ENCODE data around the gene MAP1B.
"Not testable (repeated sequence)": the region's sequence is repeated elsewhere in the genome, so short reads cannot be mapped to it uniquely, and the experiment has no call there.

MAP1B gene

DNA sequence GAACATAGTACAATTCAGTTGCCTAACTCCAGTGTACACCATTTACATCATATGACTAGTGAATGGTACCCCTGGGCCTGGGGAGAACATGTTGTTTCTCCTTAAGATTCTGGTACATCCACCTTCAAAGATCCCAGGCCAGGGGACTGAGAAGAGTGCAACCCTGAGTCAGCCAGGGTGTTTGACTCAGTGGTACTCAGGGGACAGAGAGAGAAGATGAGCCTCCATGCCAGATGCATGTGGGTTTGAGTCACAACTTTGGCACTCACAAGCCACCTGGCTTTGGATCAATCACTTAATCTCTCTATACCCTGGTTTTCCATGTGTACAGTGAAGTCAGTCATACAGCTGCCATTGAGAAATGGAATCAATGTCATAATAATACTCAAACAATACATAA lies 53.7 kb downstream of the MAP1B start:
- DNase-seq (ENCODE audit: low read depth in 2 of 2): no peak

DNA sequence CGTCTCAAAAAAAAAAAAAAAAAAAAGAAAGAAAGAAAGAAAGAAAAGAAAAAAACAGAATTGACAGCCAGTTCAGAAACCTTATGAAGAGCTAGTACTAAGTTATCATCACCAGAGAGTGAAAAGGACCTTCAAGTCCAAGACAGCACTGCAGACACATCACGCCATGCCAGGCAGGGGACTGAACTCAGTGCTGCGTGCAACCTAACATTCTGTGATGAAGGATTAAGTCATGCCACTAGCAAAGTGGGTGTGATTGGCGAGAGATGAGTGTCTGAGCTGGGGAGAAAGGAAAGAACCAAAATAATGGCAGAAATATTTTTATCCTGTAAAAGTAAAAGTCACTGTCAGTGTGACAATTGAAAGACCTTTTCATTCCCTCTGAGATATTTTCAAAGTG lies 54.7 kb downstream of the MAP1B start:
- no peak for DNase-seq (ENCODE audit: low read depth in 2 of 2)

DNA sequence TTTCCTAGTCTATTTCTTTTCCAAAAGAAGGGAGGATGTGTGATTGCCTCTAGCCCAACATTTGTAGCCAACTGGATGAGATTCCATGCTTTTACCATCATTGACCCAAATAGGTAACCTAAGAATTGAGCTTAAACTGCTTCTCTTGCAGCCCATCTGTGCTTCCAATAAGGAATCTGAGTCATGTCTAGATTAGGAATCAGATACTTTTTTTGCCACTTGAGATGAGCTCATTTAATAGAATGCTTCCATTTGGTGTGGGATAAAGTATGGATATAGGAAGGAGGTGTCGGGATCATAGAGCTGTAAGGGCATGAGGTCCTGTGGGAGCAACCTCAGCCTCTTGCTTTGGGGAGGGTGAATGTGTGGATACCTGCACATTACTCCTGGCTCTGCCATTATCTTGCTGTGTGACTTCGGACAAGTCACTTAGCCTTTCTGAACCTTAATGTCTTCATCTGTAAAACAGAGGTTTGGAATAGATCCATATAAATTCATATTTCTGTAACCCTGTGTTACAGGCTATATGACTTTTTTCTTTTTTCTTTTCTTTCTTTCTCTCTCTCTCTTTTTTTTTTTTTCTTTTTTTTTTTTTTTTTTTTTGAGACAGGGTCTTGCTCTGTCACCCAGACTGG lies 56.2 kb downstream of the MAP1B start:
- DNase-seq (ENCODE audit: low read depth in 2 of 2): no peak

DNA sequence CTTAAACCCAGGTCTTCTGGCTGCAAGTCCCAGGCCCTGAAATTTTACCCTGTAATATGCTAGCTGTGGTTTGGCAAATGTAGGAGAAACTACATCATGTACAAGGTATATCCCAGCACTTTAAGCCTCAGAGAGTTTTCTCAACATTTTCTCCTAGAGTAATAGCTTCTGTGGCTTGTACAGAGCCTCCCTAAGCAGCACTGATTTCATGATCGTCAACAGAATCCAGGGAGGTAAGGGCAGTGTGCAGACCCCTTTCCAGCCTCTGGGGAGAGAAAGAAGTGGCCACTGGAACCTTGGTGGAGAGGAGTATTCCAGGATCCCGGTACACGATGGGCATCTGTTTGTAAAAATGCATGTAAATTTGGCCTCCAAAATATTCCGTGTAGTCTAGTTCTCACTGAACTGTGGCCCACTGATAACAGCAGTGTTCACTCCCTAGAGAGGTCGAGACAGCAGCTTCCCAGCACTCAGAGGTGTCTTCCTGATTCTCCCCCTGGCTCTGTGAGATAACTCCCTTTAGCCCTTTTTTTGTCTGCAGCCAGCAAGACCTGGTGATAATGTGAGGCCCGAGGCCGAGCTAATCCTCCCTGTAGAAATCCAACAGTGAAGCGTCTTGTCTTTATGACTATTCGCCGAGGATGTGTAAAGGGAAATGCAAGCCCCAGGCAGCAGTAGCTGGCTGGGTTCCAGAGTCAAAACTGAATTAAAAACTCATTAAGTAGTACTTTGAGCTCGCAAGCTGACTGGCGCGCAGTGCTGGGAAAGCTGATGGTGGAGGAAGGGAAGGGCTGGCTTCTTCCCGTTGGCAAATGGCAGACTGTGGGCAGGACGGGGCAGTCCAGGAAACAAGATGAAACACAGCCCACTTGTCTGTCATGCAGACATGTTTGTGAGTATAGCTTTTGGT lies 59.0 kb downstream of the MAP1B start:
- DNase-seq (ENCODE audit: low read depth in 2 of 2): no peak

DNA sequence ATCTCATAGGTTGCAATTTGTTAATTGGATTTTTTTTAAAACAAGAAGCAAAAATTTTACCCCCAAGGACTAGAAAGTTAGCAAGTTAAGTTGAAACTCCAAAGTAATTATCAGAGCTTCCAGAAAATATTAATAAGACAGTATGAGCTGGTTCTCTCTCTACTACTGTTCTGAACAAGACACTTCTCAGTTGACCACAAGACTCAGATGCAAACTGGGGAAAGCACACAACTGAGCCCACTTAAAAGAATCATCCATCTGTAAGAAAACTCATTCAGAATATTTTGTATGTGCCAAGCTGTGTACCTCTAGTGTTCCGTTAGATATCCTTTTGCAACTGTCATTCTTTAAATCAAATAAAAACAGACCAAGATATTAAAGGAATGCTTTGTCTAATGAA lies 60.0 kb downstream of the MAP1B start:
- no peak for DNase-seq (ENCODE audit: low read depth in 2 of 2)

DNA sequence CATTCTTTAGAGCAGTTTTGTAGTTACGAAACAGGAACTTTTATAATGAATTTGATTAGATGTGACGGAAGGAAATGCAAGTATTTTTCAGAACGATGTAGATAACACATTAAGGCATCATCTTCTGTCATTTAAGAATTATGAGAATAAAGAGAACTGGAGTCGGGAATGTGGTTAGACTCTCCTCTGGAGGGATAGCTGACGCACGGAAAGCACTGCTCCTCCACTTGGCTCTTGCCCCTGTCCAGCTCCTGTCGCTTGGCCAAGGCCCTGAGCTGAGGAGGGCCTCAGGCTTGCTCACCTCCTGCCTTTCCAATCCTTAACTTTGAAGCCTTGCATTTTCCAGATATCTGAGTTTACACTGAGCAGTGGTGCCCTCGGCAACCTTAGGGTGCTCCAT lies 60.5 kb downstream of the MAP1B start:
- no peak for DNase-seq (ENCODE audit: low read depth in 2 of 2)

DNA sequence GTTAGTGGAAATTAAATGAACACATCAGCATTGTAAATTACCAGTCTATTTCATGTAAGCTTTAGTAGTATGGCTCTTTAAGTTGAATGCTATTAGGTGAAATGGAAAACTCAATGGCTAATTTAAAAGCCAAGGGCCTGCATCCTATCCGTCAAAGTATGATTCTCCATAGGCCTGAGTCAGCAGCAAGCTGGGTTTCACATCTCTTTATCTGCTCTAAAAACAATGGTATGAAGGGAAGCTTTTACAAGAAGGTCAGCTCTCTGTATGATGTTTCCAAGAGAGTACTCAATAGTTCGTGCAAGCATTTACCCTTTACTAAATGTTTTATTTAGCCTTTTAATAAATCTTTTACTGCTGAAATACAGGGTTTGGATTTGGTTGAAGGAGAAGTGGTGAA lies 62.8 kb downstream of the MAP1B start:
- no peak for DNase-seq (ENCODE audit: low read depth in 2 of 2)

DNA sequence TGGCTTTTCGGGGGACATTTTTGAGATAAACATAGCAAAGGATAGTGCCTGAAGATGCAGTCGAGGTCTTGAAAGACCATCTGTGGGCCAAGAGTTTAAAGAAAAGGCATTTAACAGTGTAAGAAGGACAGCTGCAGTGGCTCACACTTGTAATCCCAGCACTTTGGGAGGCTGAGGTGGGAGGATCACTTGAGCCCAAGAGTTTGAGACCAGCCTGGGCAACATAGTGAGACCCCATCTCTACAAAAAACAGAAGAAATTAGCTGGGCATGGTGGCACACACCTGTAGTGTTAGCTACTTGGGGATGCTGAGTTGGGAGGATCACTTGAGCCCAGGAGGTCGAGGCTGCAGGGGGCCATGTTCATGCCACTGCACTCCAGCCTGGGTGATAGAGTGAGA lies 63.9 kb downstream of the MAP1B start:
- DNase-seq (ENCODE audit: low read depth in 2 of 2): not testable (repeated sequence)

DNA sequence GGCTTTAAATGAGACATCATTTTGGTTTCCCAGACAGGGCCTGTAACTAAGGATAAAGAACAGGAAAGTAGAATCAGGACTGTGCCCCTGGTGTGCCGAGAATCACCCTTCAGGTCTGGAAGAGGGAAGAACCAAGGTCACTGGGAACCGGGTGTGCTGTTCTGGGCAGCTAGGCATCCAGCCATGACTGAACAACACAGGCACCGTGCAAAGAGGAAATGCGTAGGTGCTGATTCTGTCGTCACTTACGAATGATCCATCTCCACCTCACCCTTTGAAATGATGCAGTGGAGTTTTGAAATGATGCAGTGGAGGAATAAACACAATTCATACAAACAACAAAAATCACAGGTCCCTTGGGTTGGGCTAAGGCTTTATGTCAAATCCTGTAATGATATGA lies 64.4 kb downstream of the MAP1B start:
- no peak for DNase-seq (ENCODE audit: low read depth in 2 of 2)

DNA sequence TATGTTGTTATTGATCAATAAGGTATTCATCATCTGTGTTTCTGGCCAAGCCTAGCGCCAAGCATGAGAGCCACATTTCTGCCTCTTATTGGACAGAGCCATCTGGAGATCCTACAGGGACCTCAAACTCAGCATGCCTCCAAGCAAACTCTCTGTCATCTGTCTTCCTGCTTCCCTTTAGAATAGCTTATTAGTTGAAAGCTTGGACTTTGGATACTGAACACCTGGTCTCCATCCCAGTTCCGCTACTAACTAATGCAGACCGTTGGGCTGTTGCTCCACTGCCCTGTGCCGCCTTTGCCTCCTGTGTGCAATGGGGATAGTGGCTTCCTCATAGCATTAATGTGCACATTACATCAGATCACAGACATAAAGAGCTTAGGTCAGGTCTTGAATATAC lies 65.5 kb downstream of the MAP1B start:
- no peak for DNase-seq (ENCODE audit: low read depth in 2 of 2)

DNA sequence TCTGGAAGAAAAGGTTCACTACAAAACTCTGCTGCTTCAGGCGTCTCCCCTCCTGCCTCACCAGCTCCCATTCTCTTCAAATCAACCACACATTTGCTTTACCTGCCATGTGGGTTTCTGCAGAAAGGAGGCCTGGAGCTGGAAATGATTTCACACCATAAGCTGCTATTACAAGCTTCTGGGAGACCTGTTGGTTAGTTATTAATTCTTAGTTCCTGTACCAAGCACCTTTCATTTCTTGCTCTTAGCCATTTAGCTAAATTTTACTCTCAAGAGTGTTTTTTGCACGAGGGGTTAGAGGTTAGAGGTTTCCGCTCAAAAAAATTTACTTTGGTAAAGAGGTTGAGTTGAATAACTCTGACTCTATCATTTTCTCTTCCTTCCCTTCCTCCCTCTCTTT lies 70.3 kb downstream of the MAP1B start:
- no peak for DNase-seq (ENCODE audit: low read depth in 2 of 2)

DNA sequence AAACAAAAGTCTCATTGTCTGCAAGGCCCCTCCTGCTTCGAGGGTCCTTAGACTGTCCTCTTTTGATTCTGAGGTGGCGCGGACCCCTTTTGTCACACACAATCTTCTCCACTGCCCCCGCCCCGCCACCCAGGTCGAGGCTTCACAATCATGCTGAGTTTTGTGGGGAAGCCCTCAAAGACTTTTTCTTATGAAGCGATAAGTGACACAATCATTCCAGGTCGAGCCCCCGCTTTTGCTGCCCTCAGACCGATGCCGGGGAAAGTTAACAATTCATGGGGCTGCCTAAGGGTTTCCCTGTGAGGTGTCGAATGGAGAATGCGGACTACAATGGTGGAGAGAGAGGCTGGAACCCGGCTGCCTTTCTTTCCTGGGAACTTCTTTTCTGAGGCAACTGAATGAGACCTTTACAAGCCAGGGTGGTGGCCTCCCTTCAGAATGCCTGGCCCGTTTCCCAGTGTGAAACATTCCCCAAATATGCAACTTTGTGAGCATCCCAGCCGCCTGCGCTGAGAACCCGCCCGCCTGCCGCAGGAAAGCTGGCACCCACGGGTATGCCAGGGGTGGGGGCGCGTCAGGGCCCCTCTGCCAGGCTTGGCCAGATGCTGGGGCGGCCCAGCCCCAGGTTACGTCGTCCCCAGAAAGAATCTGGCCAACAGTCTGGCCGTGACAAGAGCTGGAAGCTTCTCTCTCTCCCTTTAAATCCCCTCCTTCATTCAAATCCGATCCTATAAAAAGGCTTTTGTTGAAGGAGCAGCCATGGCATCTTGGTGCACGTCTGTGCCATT lies 71.9 kb downstream of the MAP1B start:
- DNase-seq (ENCODE audit: low read depth in 2 of 2): no peak

DNA sequence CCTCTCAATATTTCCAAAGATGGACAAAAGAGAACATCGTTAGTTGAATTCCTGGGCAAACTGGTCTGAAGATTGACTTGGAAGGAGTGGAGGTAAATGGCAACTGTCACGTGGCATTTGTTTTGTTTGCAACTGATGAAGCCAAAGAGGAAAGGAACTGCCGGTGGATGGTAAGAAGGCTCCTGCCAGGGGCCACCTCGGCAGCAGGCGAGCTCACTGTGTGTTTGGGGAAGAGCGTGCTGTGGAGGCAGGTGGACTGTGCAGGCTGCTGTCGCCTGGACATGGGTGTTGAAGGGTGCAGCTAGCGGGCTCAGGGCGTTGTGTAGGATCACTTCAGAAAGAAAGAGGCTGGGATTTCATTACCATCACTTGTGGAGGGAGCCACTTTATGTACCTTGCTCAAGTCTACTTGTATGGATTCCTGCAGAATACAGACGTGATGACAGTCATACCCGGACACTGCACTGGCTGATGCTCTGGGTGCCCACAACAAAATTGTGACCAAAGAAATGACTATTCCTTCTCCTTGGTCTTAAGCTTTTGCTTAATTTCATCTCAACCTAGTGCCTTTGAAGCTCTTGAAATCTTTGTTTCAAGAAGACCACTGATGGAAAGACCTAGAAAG lies 72.7 kb downstream of the MAP1B start:
- DNase-seq (ENCODE audit: low read depth in 2 of 2): no peak

DNA sequence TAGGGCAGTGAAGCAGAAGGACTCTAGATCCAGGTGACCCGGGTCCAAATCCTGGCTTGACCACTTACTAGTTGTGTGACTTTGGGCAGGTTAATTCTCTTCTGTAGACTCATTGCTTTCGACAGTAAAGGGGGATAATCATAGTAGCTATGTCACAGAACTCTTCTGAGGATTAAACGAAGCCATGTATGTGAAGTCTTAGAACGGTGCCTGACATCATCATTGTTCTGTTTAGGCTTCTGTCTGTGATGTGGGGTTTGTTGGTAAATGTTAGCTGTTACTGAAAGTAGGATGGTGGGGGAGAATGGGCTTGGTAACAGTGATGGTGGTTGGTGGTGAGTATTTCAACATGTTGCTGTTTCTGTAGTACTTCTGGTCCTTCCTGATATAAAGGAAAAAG lies 73.7 kb downstream of the MAP1B start:
- DNase-seq (ENCODE audit: low read depth in 2 of 2): no peak

DNA sequence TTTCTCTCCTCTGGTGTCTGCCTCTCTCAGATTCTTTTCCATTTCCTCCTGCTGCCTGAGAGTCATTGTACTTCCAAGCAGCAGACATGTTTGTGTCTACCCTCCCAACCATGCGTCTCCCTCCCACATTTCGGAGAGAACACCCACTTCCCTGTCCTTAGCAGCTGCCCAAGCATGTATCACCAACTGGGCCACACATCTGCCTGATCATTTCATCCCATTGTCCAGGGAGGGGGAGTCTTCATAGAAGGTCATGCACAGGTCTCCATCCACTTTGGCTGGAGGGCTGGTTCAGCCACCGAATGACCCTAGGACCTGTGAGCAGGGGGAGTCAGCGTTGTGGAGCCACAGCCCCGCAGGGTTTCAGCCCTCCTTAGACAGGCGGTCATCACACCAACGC lies 75.4 kb downstream of the MAP1B start:
- DNase-seq (ENCODE audit: low read depth in 2 of 2): no peak

DNA sequence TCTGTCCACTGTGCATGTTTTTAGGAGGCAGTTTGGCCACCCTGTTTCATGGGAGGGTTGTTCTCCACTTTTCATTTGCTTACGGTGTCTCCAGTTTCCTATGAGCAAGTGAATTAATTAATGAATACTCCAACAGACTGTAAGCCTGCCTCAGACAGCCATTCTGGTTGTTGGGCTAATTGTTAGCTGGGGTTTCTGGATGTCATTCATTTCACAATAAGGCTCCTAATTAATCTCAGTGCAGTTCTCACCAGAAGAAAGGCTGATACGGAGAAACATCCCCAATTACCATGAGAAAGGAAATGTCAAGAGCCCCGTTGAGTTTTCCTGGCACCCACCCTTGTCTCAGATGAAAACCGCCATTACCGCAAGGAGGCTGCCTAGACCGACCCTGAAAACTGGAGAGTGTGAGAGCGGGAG lies 75.8 kb downstream of the MAP1B start:
- DNase-seq (ENCODE audit: low read depth in 2 of 2): no peak

DNA sequence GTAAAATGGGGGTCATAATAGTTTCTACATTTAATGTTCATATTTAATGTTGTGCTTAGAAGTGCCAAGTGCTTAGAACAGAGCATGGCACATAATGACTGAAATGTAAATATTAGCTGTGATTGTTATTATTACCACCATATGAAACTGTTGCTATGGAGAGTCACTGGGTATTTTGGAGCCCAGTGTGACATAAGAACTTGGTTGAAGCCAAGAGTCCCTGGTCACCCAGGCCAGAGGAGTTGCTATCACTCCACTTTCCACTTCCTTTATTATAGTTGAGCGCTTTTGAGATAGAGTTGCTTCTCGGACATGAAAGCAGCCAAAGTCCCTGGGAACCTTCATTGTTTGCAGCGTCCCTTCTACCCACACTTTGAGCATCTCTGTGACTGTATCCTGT lies 77.1 kb downstream of the MAP1B start:
- no peak for DNase-seq (ENCODE audit: low read depth in 2 of 2)

DNA sequence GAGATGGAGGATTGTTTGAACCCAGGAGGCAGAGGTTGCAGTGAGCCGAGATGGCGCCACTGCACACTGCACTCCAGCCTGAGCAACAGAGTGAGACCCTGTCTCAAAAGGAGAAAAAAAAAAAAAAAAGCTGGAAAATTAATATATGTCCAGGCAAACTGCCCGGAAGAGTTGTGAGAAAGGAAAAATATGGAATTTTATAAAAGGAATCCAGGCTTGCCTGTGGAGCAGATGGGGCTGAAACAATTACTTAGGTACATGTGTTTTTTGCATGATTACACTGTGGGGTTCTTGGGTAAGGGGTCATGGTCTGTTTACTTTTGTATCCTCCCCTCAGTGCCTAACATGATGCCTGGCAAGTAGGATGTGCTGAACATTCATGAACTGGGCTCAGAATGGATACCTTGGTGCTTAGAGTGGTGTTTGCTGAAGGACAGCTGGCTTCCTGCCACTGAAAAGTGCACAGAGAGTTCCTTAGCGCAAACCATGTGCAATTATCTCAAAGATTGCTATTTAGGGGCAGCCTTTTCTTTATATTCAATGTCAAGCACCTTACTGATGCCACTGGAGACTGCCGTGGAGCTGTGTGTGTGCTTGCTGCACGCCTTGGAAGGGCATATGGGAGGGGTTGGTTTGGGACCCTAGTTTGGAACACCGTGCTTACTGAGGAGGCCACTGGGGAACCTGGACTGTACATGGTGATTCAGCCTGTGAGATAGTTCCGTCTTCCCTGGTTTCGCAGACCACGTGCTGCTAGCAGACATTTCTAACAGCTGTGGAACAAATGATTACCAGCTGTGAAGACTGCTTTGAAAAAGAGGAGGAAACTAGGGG lies 78.4 kb downstream of the MAP1B start:
- DNase-seq (ENCODE audit: low read depth in 2 of 2): no peak

DNA sequence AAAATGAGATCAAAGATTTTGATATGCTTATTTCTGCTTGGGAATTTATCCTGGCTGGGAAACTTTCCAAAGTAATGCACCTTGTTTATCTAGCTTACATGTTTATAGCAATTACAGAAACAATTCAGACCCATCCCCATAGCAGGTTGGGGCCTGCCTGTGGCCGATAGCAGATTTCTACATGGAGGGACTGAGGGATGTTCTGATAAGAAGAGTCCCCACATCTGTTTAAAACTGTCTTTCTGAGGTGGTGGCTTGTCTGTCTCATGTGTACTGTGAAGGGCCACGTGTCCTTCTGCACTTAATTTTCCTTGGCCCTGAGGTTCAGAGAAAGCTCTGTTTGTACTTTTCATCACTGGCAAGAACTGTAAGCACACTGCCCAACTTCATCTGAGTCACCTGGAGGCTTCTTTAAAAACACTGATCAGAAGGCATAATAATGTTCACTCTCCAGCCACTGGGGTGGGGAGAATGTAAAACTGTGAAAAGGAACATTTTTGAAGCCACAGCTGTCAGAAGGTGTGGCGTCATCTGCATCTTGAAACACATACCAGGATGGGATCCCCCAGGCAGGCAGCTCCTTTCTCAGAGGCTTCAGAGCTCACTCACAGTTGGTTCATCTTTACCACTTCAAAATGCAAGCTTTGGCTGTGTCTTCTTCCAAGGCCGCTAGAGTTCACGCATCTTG lies 80.3 kb downstream of the MAP1B start:
- DNase-seq (ENCODE audit: low read depth in 2 of 2): no peak

DNA sequence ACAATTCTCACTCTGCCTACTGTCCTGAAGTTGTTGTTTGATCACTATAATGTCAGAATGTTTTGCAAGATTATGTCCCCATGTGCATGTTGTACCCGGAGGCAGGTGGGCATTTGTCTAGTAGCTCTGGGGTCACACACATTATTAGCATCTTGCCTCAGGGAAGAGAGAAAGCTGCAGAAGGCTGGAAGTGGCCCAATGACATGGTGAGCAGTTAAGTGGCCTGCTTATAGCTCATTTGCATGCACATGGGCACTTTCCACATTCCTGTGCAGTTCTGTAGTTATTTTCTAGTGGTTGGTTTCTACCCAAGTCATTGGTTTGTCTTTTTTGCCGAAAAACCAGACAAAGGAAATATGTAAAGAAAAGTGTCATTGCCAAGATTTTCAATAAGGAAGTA lies 80.9 kb downstream of the MAP1B start:
- no peak for DNase-seq (ENCODE audit: low read depth in 2 of 2)

DNA sequence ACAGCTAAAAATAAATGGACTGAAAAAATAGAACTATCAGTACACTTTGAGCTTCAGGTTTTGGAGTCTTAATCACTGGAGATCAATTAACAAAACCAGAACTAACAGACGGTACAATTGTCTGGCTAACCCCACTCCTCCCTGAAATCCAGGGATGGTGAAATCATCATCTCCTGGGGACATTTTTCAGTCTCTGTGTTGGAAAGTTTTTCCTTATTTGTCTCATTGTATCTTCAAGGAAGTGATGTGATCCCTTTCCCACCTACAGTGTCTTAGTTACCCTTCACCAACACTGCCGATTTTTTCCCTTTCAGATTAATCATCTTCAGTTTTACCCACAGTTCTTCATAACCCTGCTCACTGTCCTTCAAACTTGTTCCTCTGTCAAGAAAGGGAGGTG lies 81.9 kb downstream of the MAP1B start:
- no peak for DNase-seq (ENCODE audit: low read depth in 2 of 2)

Measured in stimulated activated CD8-positive, alpha-beta memory T cell treated with anti-CD3 and anti-CD28 coated beads, Interleukin-2, amount 100 ng/mL, for 48 hours (primary cell).